Suppressor macrophage (primary cell): ENCODE data around the gene DGKG.

Source experiments
- DNase-seq, 4 experiments: peaks; one replicate each; pipeline ENCODE4 v3.0.0-alpha.2; 2020 to 2022

DGKG gene

DNA sequence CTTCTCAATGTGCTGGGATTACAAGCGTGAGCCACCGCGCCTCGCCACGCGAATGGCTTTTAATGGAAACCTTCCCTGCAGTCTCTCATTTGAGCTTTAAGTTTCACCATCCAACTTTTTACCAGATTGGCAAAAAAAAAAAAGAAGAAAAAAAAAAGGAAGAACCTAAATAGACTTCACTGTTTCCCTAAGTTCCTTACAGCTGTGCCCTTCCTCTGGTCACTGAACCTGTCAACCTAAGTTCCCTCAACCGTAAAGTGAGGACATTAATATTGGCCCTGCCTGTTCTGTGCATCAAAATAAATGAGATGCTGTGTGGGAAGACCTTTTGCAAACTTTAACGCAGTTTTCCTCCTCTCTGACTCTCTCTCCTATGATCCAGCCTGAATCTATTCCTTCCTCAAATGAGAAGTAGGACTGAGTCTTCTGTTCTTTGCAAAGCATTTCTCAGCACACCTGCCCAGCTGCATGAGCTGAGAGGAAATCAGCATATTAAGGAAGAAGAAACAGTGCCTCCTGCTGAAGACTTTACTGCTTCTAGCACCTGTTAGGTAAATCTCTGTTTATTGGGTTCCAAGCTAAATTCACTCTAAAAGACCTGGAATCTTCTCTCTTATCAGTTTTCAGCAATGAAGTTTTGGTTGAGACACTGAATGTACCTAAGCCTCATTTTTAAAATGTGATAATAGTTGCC lies 153.6 kb downstream of the DGKG start:
- peak; percentile 24 to 74 (median 54) for DNase-seq

DNA sequence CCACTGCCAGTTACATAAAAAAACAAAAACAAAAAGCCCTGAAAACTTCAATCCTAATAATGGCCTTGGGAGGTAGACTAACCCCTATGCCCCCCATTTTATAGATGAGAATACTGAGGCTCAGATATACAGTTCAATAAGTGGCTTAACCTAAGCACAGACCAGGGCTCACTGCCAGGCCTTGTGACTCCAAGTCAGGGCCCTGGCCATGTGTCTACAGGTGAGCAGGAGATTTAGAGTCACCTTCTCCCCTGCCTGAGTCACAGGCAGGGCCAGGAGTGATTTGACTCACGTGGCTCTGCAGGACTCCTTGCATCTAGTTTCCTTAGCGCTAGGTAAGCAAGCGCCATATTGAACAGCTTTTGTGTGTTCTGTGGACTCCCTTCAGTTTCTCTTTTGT lies 154.5 kb downstream of the DGKG start:
- no peak for DNase-seq

DNA sequence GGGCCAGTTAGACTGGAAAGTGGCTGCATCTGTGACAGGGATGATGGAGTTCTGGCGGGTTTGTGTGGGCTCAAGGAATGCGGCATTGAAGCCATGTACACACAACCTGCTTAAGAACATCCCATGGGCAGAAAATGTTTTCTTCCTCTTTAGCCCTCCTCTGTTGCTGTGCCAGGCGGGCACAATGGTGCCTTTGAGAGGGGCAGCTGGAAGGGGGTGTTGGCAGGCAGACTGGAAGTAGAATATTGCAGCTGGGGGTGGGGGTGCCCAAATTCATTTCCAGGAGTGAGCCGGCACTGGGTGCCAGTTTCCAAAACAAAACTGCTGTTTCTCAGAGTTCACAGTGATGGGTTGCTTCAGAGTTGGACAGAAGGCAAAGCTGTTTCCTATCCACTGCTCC lies 161.3 kb downstream of the DGKG start:
- DNase-seq, result no peak

DNA sequence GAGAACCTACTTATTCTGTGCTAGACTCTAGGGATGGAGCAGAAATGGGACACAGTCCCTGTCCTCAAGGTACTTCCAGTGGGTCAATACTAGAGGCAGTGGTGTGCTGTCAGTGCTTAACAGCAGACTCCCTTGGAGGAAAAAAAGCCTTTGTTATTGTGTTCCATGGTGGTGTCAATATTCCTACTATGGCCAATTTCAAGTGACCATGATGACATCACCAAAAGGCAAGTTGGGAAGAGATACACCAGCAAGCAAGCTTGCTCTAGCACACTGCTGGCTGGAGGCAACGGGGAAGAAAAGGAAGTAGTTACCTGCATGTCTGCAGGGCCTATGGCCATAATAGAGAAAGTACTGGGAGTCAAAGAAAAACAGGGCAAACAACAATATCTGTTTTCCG lies 163.6 kb downstream of the DGKG start:
- DNase-seq, result no peak

DNA sequence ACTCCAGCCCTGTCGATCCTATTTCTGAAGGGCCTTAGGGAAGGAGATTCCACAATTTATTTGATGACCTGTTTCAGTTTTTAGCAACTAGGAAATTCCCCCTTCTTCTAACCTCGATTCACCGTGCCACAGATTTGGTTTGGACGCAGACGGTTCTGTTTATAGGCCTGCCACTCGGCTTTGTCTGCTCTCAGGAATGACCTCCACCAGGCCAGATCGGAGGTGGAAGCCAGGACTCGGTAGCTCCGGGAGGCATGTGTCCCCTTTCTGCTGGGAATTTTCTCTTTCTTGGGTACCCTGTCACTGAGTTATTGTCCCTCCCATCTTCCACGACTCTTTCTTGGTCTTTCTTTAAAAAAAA lies 167.6 kb downstream of the DGKG start:
- DNase-seq, result no peak

DNA sequence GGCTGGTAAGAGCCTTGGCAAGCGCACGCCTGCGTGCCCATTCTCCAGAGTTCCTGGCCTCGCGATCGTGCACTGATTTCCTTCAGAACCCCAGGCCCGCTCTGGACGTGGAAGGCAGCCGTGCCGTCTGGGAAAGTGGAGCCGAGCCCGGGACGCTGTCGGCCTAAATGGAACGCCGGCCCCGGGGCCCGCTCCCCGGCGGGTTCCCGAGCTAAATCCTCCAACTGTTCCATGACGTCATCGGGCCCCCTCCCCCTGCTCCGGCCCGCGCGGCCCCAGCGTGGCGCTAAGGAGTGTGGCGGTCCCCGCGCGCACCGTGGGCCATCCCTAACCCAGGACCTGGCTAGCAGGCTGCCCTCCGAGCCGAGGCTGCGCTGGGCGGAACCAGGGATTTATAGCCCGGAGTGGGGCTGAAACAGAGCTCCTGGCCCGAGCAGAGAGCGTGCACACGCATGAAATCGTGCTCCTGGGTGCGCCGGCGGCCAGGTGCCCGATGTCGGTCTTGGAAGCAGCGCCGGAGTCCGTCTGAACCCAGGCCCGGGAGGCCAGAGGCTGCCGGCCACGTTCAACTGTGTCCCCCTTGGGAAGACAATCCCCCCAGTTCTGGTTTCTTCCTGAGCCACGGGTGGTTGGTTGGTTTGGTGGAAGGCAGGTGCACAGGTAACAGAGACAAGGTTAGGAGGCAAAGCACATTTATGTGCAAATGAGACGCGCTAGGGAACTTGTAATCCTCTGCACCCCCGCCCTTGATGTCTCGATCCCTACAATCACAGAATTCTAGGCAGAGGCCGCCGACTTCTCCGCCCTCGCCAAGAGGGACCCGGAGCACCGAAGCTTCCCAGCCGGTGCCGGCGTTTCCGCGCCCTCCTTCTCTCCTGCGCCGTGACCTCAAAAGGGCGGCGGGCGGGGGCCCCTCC lies 168.2 kb downstream of the DGKG start:
- no peak for DNase-seq

DNA sequence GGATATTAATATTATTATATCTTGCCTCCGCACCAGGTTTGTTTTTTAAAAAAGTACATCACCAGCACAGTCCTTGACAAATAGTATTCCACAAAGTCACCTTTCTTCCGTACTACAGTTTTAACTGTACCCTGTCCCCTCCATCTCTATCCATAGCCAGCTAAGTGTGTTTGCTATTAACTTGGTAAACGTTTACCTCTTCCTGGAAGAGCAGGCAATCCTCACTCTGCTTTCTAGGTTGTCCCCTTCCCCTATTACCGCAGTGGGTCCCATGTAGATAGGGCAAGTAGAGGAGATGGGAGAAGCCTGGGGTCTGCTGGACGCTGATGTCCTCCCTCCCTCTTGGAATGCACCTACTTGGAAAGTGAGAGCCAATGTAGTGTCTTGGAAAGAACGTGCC lies 169.2 kb downstream of the DGKG start:
- DNase-seq, result no peak

DNA sequence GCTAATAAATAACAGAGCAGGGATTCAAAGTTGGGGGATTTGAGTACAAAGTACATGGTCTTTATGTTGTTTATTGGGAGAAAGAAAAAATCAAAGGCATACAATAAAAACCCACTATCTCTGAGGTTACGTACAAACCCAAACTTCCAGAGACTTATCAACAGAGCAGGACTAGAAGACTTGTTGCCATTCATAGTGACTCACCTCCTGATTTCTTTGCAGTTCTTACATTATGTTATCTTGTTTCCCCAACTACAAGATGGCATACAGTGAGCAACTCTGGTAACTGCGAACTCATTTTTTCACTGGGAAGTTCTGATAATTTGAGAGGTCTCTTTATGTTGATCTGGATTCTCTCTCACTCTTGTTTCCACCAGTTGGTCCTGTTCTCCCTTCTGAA lies 172.5 kb downstream of the DGKG start:
- DNase-seq, result no peak

DNA sequence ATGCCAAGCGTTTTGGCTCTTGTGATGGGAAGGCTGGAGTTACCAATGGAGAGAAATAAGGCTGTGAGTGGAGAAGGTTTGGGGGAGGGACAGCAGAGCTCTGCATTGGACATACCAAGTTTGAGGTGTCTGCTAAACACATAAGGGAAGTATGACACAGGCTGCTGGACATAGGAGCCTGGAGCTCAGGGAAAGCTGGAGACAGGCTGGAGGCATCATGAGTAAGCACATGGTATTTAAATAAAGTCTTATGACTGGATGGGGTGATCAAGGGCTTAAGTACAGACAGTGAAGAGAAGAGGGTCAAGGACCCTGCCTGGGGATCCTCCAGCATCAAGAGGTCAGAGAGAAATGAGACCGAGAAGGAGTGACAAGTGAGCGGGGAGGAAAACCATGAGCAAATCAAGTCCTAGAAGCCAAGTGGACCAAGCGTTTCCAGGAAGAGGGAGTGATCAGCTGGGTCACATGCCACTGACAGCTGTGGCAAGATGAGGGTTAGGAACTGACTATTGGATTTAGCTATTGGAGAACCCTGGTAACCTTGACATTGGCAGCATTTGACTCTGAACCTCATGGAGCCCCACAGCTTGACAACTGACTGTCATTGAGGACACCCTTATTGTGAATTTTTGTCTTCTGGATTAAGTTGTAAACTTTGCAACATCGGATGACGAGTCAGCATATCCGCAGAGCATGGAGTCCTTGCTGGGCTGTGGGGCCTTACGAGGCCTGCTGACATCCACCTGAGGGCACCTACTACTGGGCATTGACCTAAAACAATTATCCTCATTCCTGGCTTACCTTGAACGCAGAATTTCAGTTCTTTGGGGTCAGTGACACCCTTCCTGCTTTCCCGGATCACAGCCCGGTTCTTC lies 174.4 kb downstream of the DGKG start:
- peak; percentile 21 to 59 (median 48) for DNase-seq

DNA sequence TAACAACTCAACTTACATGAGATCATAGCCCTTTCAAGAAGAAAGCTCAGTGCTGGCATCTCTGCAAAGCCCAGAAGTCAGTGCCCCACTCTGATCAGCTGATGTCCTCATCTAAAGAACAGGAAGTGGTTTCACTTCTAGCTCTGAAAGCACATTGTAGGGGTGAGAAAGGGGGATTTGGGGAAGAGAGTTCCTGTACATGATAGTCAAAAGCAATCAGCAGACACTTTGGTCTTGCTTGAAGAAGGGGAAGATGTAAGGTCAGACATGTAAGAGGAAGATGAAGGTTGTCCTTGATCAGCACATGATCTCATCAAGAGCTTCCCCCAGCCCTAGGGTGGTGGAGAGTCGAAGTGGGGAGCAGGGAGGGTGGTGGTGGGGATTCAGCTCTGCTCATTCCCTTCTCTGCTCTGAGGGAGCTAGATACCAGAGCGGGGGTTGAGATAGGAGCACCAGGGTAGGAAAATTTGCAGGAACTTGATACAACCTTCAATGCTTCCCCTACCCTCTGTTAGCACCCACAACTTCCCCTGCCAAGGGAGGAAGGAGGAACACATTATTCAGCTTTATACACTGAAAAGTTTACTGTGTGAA lies 176.7 kb downstream of the DGKG start:
- DNase-seq, result peak; percentile 87 to 96 (median 92)

DNA sequence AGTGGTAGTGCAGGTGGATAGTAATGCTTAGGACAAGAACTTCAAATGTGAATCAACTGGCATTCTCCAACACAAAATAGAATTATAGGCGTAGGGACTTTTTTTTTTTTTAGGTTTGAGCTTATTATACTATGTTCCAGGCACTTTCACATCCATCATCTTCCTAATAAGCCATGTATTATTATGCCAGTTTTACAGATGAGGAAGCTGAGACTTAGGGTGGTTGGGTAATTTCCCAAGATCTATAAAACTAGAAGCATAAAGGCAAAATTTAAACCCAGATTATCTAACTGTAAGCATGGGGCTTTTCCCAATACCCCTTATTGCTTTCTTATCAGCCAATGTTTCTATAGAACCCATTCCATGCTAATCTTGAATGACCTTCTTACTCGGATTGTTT lies 178.0 kb downstream of the DGKG start:
- DNase-seq, result peak in 2 of 4 experiments; percentile 48 to 68

DNA sequence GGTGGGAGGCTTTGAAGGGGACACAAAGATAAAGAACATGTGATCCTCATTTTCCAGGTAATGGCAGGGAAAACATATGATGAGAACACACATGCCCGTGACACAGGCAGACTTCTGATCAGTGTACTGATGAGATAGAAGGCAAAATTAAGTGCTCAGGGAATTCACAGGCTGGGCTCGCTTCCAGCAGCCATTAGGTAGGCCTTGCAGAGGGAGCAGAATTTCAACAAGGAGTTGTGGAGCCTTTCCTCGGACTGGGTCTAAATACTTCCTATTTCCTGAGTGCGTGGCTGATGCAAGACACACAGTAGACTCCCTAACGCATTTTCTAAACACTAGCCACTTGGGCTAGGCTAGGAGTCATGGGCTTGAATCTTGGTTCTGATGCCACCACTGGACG lies 179.2 kb downstream of the DGKG start:
- peak; percentile 35 to 65 (median 48) for DNase-seq

DNA sequence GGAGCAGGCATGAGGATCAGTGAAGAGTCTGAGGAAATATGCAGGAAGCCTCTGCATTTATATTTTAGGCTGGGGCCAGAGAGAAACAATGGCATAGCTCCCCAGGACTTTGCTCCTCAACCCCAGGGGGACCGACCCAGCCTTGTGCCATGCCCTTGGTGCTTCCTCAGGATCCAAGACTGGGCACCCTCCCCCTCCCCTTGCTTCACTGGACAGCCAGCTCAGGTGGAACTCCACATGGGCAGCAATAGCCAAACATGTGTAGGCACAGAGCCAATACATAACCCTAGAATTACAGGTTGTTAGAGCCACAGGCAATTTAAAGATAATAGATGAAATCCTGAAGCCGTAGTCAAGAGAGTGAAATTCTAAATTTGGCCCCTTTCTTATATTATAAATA lies 180.1 kb downstream of the DGKG start:
- DNase-seq, result no peak

DNA sequence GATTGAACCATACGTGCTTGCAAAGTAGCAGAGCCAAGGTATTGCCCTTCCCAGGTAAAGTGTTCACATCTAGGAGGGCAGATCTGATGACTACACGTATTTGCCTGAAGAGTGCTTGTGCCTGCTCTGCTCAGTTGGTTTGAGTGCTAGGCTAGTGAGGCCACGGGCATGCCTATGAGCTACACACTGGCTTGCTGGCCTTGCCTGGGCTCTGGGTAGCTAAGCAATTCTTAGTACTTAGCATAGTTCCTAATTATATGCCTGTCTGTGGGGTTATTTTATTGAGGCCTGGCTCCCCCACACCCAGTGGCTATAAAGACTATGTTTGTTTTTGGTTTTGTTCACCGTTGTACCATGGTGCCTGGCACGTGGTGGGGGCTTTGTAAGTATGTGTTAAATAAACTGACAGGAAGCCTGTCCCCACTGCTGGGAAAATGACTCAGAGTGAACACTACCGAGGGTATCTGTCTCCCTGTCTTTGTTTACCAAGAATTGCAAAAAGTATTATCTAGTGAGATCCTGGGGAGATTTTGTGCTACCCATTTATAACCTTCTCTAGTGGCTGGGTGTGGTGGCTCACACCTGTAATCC lies 181.0 kb downstream of the DGKG start:
- DNase-seq, result no peak

DNA sequence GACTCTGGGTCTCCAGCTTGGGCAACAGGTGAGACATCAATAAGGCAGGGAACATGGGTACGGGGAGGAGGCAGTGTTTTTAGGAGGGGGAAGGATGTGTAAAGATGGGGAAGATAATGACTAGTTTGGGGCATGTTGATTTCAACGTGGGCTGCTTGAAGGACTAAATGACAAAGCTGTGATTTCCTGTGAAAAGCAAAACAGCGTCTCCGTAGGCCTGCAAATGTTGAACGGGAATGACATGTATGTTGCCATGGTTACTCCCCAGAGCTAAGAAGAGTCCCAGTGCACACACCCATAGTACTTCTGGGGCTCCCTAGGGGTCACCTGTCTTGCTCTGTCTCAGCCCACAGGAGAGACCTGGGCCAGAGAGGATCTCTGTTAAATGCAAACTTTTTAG lies 181.9 kb downstream of the DGKG start:
- no peak for DNase-seq

DNA sequence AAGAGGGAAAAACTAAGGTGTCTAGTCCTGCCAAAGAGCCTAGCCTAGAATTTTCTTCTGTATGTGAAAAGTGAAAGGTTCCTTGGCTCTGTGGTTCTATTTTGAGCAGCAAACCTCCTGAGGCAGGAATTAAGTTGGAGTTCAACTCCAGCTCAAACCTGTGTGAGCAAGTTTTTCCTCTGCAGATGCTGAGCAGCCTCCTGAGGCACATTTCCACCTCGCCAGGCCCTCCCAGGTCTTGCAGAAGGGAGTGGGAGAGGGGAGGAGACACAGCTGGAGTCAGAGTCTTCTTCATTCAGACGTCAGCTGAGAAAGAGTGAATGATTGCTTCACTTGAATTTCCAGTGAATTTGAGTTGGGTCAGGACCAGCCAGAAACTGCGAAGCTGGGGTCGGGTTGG lies 183.6 kb downstream of the DGKG start:
- no peak for DNase-seq

DNA sequence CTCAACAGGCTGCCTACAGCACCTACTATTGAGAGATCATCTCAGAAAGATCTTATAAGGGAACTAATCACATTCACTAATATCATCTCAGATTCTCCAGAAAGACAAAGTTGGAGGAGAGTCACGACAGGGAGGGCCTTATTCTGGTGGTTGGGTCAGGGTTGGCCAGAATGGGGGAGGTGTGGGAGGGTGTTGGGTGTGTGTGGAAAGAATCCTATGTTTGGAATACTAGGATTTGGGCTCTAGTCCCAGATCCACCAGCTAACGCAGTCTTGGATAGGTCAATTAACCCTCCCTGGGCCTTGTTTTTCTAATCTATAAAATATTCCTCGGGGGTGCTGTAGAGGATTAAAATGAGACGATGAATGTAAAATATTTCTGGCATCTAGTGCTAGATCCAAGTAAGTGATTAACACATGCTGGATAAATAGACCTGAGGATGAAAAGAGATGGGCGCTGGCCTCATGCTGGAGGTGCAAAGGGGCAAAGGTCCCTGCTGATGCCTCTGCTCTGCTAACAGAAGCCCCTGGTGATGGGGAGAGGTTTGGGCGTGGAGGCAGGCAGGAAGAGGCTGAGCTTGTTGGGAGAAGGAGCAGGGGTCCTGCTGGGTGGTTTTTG lies 185.6 kb downstream of the DGKG start:
- no peak for DNase-seq

DNA sequence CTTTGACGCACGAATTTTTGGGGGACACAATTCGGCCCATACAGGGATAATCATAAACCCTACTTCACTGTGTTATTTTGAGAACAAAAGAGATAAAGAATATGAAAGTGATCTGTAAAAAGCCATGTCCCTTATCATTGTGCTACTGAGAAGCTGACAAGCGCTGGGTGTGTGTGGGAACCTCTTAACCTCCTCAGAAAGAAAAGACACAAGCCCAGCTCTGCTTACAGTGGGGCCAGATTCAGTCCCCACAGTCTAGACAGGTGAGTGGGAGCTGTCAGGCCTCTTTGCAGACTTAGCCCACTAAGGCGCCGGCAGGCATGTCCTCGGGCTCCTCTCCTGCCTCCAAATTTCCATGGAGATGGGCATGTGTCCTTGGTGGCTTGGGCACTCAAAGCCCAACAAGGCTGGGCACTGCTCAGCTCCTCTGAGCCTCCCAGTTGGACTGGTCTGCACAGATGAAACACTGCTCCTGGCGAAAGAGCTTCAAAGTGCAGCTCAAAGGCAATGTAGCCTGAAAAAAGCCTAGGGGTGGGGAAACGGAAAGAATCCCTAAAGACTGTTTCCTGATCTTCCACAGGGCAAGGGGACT lies 188.7 kb downstream of the DGKG start:
- DNase-seq, result no peak

DNA sequence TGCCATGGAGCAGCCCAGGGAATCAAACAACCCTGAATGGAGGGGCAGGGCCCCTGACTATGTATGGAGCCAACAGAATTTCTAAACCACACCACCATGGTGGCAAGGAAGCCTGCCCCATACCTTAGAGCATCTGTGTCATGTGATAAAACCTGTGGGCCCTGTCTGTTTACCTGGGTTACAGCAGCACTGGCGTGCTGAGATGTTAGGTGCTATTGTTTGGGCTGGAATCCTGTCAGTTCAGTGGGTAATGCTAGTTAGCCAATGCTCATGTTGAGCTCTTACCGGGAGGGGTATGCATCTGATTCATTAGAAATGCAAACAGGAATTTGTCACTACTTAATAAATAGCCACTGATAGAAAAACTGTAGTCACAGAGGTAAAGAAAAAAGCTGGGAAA lies 189.7 kb downstream of the DGKG start:
- no peak for DNase-seq

DNA sequence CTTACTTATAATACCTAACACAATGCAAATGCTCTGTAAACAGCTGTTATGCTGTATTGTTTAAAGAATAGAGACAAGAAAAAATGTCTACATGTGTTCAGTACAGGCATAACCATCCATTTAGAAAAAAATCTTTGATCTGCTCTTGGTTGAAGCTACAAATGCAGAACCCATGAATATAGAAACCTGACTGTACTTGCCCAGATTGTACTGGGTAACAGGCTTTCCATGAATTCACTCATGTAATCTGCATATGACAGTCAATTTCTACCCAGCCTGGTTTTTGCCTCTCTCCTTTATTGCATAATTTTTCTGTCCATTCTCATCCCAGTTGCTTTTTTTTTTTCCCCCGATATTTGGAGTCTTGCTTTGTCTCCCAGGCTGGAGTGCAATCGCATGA lies 190.5 kb downstream of the DGKG start:
- DNase-seq, result no peak

DNA sequence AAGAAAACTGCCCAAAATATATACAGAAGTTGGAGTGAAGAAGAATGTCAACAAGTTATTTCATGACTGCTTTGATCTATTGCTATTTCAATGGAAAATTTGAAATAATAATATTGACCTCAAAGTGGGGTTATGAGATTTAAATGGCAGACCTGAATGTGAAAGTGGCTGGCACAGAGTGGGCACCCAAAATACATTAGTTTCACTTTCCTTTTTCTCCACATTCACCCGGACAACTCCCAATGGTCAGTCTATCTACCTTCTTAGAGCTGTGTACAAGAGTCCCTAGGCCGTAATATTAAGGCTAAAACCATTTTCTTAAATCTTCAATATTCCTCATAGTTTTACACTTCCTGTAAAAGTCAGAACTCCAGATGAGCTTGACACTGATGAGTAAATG lies 191.5 kb downstream of the DGKG start:
- no peak for DNase-seq
